ENCODE results near the gene RABGGTA.
"Not testable (repeated sequence)": the region's sequence is repeated elsewhere in the genome, so short reads cannot be mapped to it uniquely, and the experiment has no call there.

RABGGTA gene

DNA sequence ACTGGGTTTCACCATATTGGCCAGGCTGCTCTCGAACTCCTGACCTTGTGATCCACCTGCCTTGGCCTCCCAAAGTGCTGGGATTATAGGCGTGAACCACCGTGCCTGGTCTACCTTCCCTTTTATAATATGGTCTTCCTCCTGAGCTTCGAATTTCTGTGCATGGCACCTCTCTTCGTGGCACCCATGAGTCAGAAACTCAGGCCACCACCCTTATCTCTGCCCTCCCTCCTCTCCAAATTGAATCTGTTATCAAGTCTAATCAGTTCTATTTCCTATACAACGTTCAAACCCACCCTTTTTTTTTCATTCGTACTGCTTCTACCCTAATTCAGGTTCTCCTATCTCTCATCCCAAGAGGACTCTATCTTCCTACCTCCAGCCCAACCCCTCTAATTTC, 24.0 kb downstream of the RABGGTA start:
- H3K79me1 ChIP-seq (ENCODE audit: low read length): no peaks in the 10 kb centered on the region
- no peak overlapping the region for H3K23ac ChIP-seq (ENCODE audit: low read length)
- H3K36me3 ChIP-seq (ENCODE audit: control insufficient read depth, insufficient read depth, low read length): no peaks in the 10 kb centered on the region
- no peak overlapping the region for H2BK120ac ChIP-seq (ENCODE audit: low read depth, low read length)
- WGBS (ENCODE audit: extremely low coverage, insufficient coverage, low lambda C conversion rate): 100% methylated on average over 2 of the region's 7 CpGs
- H3K27ac ChIP-seq (ENCODE audit: low read depth, low read length): no peak overlapping the region
- no peak overlapping the region for H3K18ac ChIP-seq (ENCODE audit: low read length)
- H3K27me3 ChIP-seq (ENCODE audit: insufficient read depth, low read length, poor library complexity): no peaks in the 10 kb centered on the region
- H3K4ac ChIP-seq (ENCODE audit: low read depth, low read length): no peak overlapping the region
- no peak overlapping the region for H4K8ac ChIP-seq (ENCODE audit: low read depth, low read length)
- no peak overlapping the region for H4K5ac ChIP-seq (ENCODE audit: low read length)
- H3K56ac ChIP-seq (ENCODE audit: low read length): no peak overlapping the region
- peaks cover 2% of the 10 kb centered on the region for H3K4me1 ChIP-seq (ENCODE audit: control insufficient read depth, low read depth, low read length)
- H3K79me2 ChIP-seq (ENCODE audit: control insufficient read depth, insufficient read depth, low read length): no peaks in the 10 kb centered on the region
- H3K4me2 ChIP-seq (ENCODE audit: low read length): no peak overlapping the region
- H2BK15ac ChIP-seq (replicated peaks; ENCODE audit: low read depth): no peak overlapping the region
- DNase-seq: no peak
- no peak overlapping the region for H3K4me3 ChIP-seq (ENCODE audit: low read length)
- H2BK5ac ChIP-seq (ENCODE audit: low read length): no peak overlapping the region
- no peak overlapping the region for H3K9ac ChIP-seq (ENCODE audit: low read length)
- no peak overlapping the region for H2AK5ac ChIP-seq (ENCODE audit: low read length)

DNA sequence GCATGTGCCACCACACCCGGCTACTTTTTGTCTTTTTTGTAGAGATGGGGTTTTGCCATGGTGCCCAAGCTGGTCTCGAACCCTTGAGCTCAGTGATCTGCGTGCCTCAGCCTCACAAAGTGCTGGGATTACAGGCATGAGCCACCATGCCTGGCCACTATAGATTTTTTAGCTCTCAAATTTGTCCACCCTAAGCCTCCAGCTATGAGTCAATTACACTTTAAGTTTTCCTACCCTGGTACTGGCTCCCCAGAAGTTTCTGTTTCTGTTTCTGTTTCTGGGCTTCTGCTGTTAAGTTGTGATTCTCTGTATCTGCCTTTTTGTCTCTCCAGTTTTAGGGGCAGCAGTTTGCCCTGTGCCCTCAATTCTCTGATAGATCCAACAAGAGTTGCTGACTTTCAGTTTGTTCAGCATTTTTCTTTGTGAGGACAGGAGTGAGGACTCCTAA, 24.6 kb downstream of the RABGGTA start:
- Histone ChIP-seq H2AK5ac (ENCODE audit: low read length) (no peak overlapping the region), H2BK120ac (ENCODE audit: low read depth, low read length) (no peak overlapping the region), H3K56ac (ENCODE audit: low read length) (no peak overlapping the region), H3K27me3 (ENCODE audit: insufficient read depth, low read length, poor library complexity) (no peaks in the 10 kb centered on the region), H3K23ac (ENCODE audit: low read length) (no peak overlapping the region), H3K9ac (ENCODE audit: low read length) (no peak overlapping the region), H3K18ac (ENCODE audit: low read length) (no peak overlapping the region), H2BK15ac (replicated peaks; ENCODE audit: low read depth) (no peak overlapping the region), H3K79me2 (ENCODE audit: control insufficient read depth, insufficient read depth, low read length) (no peaks in the 10 kb centered on the region), H3K36me3 (ENCODE audit: control insufficient read depth, insufficient read depth, low read length) (no peaks in the 10 kb centered on the region), H4K5ac (ENCODE audit: low read length) (no peak overlapping the region), H3K4ac (ENCODE audit: low read depth, low read length) (no peak overlapping the region), H3K4me3 (ENCODE audit: low read length) (no peak overlapping the region), H4K8ac (ENCODE audit: low read depth, low read length) (no peak overlapping the region), H3K4me2 (ENCODE audit: low read length) (no peak overlapping the region), H2BK5ac (ENCODE audit: low read length) (no peak overlapping the region), H3K4me1 (ENCODE audit: control insufficient read depth, low read depth, low read length) (peaks cover 2% of the 10 kb centered on the region), H3K79me1 (ENCODE audit: low read length) (no peaks in the 10 kb centered on the region), H3K27ac (ENCODE audit: low read depth, low read length) (no peak overlapping the region)
- no CpG with 5 or more reads among the region's 3 CpGs for WGBS (ENCODE audit: extremely low coverage, insufficient coverage, low lambda C conversion rate)
- DNase-seq: no peak

DNA sequence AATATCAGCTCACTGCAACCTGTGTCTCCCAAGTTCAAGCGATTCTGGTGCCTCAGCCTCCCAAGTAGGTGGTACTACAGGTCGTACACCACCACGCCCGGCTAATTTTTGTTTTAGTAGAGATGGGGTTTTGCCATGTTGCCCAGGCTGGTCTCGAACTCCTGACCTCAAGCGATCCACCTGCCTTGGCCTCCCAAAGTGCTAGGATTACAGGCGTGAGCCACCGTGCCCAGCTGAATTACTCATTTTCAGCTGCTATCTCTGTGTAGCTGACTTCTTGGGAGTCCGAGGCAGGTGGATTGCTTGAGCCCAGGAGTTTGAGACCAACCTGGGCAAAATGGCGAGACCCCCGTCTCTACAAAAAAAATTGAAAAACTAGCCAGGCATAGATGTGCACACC, 26.0 kb downstream of the RABGGTA start:
- H3K4me2 ChIP-seq (ENCODE audit: low read length); H3K23ac ChIP-seq (ENCODE audit: low read length); H3K36me3 ChIP-seq (ENCODE audit: control insufficient read depth, insufficient read depth, low read length); H3K56ac ChIP-seq (ENCODE audit: low read length); H3K9ac ChIP-seq (ENCODE audit: low read length); H3K27ac ChIP-seq (ENCODE audit: low read depth, low read length); H4K8ac ChIP-seq (ENCODE audit: low read depth, low read length); H3K79me2 ChIP-seq (ENCODE audit: control insufficient read depth, insufficient read depth, low read length); H3K4me3 ChIP-seq (ENCODE audit: low read length); H4K5ac ChIP-seq (ENCODE audit: low read length); H3K4me1 ChIP-seq (ENCODE audit: control insufficient read depth, low read depth, low read length); H3K4ac ChIP-seq (ENCODE audit: low read depth, low read length); H2BK15ac ChIP-seq (replicated peaks; ENCODE audit: low read depth); H2BK5ac ChIP-seq (ENCODE audit: low read length); H3K79me1 ChIP-seq (ENCODE audit: low read length); H2AK5ac ChIP-seq (ENCODE audit: low read length); H3K27me3 ChIP-seq (ENCODE audit: insufficient read depth, low read length, poor library complexity); H3K18ac ChIP-seq (ENCODE audit: low read length); DNase-seq; H2BK120ac ChIP-seq (ENCODE audit: low read depth, low read length): not testable (repeated sequence)
- no CpG with 5 or more reads among the region's 11 CpGs for WGBS (ENCODE audit: extremely low coverage, insufficient coverage, low lambda C conversion rate)

DNA sequence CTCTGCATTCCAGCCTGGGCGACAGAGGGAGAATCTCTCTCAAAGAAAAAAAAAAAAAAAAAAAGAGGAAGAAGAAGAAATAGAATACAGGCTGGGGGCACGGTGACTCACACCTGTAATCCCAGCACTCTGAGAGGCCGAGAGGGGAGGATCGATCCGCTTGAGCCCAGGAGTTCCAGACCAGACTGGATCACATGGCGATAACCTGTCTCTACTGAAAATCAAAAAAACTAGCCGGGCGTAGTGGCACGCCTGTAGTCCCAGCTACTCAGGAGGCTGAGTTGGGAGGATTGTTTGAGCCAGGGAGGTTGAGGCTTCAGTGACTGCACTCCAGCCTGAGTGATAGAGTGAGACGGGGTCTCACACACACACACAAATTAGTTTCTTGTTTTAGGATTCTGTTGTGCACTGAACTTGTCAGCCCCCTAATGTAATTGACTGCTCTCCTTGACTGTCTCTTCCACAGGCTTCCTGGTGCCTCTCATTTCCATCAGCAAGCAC, 28.0 kb downstream of the RABGGTA start:
- no peak overlapping the region for H4K8ac ChIP-seq (ENCODE audit: low read depth, low read length)
- peak overlapping the region; percentile 11 for H3K23ac ChIP-seq (ENCODE audit: low read length)
- no CpG with 5 or more reads among the region's 10 CpGs for WGBS (ENCODE audit: extremely low coverage, insufficient coverage, low lambda C conversion rate)
- H3K79me1 ChIP-seq (ENCODE audit: low read length): peaks cover 4% of the 10 kb centered on the region
- H3K36me3 ChIP-seq (ENCODE audit: control insufficient read depth, insufficient read depth, low read length): peaks cover 2% of the 10 kb centered on the region
- H2AK5ac ChIP-seq (ENCODE audit: low read length): peak overlapping the region; percentile 0
- H3K4me2 ChIP-seq (ENCODE audit: low read length): no peak overlapping the region
- H3K4ac ChIP-seq (ENCODE audit: low read depth, low read length): peak overlapping the region; percentile 41
- H3K18ac ChIP-seq (ENCODE audit: low read length): peak overlapping the region; percentile 9
- no peaks in the 10 kb centered on the region for H3K27me3 ChIP-seq (ENCODE audit: insufficient read depth, low read length, poor library complexity)
- peak overlapping the region; percentile 89 for H3K27ac ChIP-seq (ENCODE audit: low read depth, low read length)
- no peak overlapping the region for H2BK120ac ChIP-seq (ENCODE audit: low read depth, low read length)
- no peaks in the 10 kb centered on the region for H3K79me2 ChIP-seq (ENCODE audit: control insufficient read depth, insufficient read depth, low read length)
- peak; percentile 72 for DNase-seq
- peak overlapping the region; percentile 85 for H3K56ac ChIP-seq (ENCODE audit: low read length)
- H3K4me1 ChIP-seq (ENCODE audit: control insufficient read depth, low read depth, low read length): peaks cover 5% of the 10 kb centered on the region
- no peak overlapping the region for H2BK5ac ChIP-seq (ENCODE audit: low read length)
- H3K4me3 ChIP-seq (ENCODE audit: low read length): no peak overlapping the region
- no peak overlapping the region for H2BK15ac ChIP-seq (replicated peaks; ENCODE audit: low read depth)
- H3K9ac ChIP-seq (ENCODE audit: low read length): peak overlapping the region; percentile 87
- no peak overlapping the region for H4K5ac ChIP-seq (ENCODE audit: low read length)

DNA sequence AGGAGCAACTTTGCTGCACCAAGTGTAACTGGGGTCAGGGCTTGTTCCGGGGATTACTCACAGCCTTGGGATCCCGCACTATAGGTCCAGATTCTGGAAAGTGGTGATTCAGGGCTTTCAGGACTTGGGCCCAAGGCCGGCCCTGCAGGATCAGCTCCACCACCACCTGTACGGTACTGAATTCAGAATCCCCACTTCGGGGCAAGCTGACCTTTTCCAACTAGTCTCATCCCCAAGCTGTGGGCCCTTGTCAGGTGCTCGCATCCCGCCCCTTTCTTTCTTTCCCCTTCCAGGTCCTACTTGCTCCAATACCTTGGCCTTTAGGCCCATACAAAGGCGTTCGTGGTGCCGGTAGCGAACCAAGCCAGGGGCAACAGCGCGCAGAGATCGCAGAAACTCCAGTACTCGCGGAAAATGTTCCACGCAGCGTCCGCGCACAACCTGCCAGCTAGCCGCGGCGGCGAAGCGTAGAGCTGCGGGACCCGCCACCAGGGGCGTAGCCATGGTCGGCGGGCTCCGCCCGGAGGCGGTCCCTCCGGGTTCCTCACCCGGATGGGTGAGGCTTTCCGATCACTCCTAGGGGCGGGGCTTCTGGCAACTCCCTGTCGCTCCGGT, 29.5 kb downstream of the RABGGTA start:
- Histone ChIP-seq H2AK5ac (ENCODE audit: low read length) (no peak overlapping the region), H3K23ac (ENCODE audit: low read length) (peak overlapping the region; percentile 75), H2BK15ac (replicated peaks; ENCODE audit: low read depth) (no peak overlapping the region), H3K4me2 (ENCODE audit: low read length) (peak overlapping the region; percentile 73), H3K9ac (ENCODE audit: low read length) (peak overlapping the region; percentile 79), H3K79me2 (ENCODE audit: control insufficient read depth, insufficient read depth, low read length) (no peaks in the 10 kb centered on the region), H3K4ac (ENCODE audit: low read depth, low read length) (no peak overlapping the region), H4K5ac (ENCODE audit: low read length) (no peak overlapping the region), H3K27ac (ENCODE audit: low read depth, low read length) (peak overlapping the region; percentile 82), H4K8ac (ENCODE audit: low read depth, low read length) (no peak overlapping the region), H3K4me1 (ENCODE audit: control insufficient read depth, low read depth, low read length) (peaks cover 5% of the 10 kb centered on the region), H2BK120ac (ENCODE audit: low read depth, low read length) (no peak overlapping the region), H3K79me1 (ENCODE audit: low read length) (peaks cover 4% of the 10 kb centered on the region), H3K36me3 (ENCODE audit: control insufficient read depth, insufficient read depth, low read length) (peaks cover 2% of the 10 kb centered on the region), H3K4me3 (ENCODE audit: low read length) (peak overlapping the region; percentile 66), H3K18ac (ENCODE audit: low read length) (peak overlapping the region; percentile 69), H2BK5ac (ENCODE audit: low read length) (no peak overlapping the region), H3K56ac (ENCODE audit: low read length) (peak overlapping the region; percentile 96), H3K27me3 (ENCODE audit: insufficient read depth, low read length, poor library complexity) (no peaks in the 10 kb centered on the region)
- no CpG with 5 or more reads among the region's 39 CpGs for WGBS (ENCODE audit: extremely low coverage, insufficient coverage, low lambda C conversion rate)
- peak; percentile 96 for DNase-seq
